ENCODE results near the gene WDR19. TPM values are rescaled to one million over a fixed set of nuclear protein-coding genes. Genes with fewer than 3 reads are reported as not detected.

The WDR19 gene
- total RNA-seq, 2 donors from 2014 or later, result 46.6 to 66.0 TPM

DNA sequence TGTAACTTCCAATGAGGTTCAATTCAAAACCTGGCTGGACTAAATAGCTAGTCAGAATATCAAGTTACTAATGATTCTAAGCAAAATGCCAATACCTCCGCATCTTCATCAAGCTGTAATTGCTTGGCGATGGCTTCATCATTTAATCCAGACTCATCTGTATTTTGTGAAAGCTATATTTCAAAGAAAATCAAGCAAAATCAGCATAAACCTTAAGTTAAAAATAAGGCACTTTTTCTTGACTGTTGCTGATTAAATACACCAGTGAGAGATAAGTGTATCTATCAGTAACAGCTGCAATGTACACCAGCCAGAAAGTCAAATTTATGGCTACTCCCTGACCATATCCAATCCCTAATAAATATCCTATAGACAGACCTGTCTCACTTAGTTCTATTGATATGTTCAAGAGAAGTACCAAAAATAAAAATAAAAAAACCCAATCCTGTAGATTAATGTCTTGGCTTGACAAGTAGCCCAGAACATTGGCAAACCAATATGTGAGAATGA, 144.2 kb downstream of the WDR19 start:
- no peaks in the 10 kb centered on the region for H3K36me3 ChIP-seq
- no peak overlapping the region for H3K4me3 ChIP-seq
- H3K4me1 ChIP-seq (ENCODE audit: control insufficient read depth in 1 of 2, low read depth in 2 of 2), result no peaks in the 10 kb centered on the region
- no peaks in the 10 kb centered on the region for H3K27me3 ChIP-seq (replicated peaks; ENCODE audit: insufficient read depth)
- H3K9me3 ChIP-seq, result no peaks in the 10 kb centered on the region
- ATAC-seq (ENCODE audit: insufficient number of reproducible peaks, low FRiP score, low read depth) (no peak), DNase-seq (ENCODE audit: low spot score) (no peak)
- TF ChIP-seq, protein P1, sequence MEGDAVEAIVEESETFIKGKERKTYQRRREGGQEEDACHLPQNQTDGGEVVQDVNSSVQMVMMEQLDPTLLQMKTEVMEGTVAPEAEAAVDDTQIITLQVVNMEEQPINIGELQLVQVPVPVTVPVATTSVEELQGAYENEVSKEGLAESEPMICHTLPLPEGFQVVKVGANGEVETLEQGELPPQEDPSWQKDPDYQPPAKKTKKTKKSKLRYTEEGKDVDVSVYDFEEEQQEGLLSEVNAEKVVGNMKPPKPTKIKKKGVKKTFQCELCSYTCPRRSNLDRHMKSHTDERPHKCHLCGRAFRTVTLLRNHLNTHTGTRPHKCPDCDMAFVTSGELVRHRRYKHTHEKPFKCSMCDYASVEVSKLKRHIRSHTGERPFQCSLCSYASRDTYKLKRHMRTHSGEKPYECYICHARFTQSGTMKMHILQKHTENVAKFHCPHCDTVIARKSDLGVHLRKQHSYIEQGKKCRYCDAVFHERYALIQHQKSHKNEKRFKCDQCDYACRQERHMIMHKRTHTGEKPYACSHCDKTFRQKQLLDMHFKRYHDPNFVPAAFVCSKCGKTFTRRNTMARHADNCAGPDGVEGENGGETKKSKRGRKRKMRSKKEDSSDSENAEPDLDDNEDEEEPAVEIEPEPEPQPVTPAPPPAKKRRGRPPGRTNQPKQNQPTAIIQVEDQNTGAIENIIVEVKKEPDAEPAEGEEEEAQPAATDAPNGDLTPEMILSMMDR (IDR thresholded peaks at IDR 0.05), result no peak
- H3K27ac ChIP-seq, result no peak overlapping the region

DNA sequence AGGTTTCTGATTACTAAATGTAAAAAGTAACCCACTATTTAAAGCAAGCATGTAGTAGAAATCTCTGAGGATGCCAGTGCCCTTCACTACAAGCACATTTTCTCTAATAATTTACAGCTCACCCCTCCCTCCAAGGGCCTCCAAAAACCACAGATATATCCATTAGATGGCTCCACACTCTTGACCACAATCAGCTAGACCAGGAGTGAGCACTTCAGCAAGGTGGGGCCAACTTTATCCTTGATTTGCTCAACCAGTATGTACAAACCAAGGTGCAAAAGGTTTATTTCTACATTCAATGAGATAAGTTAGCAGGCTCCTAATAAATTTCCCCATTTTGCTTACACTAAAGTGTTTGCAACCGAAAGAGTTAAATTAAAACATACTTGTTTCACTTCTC, 148.0 kb downstream of the WDR19 start:
- Histone ChIP-seq H3K27me3 (replicated peaks; ENCODE audit: insufficient read depth) (no peaks in the 10 kb centered on the region), H3K36me3 (no peaks in the 10 kb centered on the region), H3K27ac (no peak overlapping the region), H3K4me3 (no peak overlapping the region), H3K9me3 (no peaks in the 10 kb centered on the region), H3K4me1 (ENCODE audit: control insufficient read depth in 1 of 2, low read depth in 2 of 2) (no peaks in the 10 kb centered on the region)
- ATAC-seq (ENCODE audit: insufficient number of reproducible peaks, low FRiP score, low read depth) (no peak), DNase-seq (ENCODE audit: low spot score) (no peak)
- TF ChIP-seq, protein P1 (IDR thresholded peaks at IDR 0.05), result no peak

DNA sequence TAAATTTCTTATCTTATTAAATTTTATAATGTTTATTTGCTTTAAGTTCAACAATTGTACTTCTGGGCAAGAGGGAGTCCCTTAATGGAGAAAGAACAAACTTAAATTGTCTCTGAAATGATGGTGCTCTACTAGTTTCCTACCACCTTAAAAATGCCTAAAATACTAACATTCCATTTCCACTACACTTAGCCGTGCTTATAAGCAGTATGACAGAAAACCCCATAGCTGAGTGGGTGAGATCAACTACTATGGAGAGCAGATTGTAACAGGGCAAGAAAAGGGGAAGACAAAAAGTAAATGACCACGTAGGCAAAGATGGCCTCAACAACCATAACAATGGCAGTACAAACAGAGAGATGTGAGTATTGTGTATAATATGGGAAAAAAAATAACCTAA, 148.9 kb downstream of the WDR19 start:
- Histone ChIP-seq H3K27me3 (replicated peaks; ENCODE audit: insufficient read depth) (no peaks in the 10 kb centered on the region), H3K36me3 (no peaks in the 10 kb centered on the region), H3K4me1 (ENCODE audit: control insufficient read depth in 1 of 2, low read depth in 2 of 2) (no peaks in the 10 kb centered on the region), H3K27ac (no peak overlapping the region), H3K9me3 (no peaks in the 10 kb centered on the region), H3K4me3 (no peak overlapping the region)
- DNase-seq (ENCODE audit: low spot score) (no peak), ATAC-seq (ENCODE audit: insufficient number of reproducible peaks, low FRiP score, low read depth) (no peak)
- TF ChIP-seq, protein P1 (IDR thresholded peaks at IDR 0.05), result no peak

Other genes with a start within 250 kb of the WDR19 start
- gene TMEM156, start 150.1 kb upstream of the WDR19 start, total RNA-seq, result not detected
- gene KLHL5, start 120.3 kb upstream of the WDR19 start, total RNA-seq, result 10 to 100 TPM; 21.0 to 29.6 TPM
- gene RFC1, start 183.8 kb downstream of the WDR19 start, total RNA-seq, result 10 to 100 TPM; 36.2 to 38.6 TPM
- not detected for gene KLB, start 224.4 kb downstream of the WDR19 start, total RNA-seq

All from thoracic aorta (tissue), 2 donors.